ENCODE results near the gene SHC2.

DNA sequence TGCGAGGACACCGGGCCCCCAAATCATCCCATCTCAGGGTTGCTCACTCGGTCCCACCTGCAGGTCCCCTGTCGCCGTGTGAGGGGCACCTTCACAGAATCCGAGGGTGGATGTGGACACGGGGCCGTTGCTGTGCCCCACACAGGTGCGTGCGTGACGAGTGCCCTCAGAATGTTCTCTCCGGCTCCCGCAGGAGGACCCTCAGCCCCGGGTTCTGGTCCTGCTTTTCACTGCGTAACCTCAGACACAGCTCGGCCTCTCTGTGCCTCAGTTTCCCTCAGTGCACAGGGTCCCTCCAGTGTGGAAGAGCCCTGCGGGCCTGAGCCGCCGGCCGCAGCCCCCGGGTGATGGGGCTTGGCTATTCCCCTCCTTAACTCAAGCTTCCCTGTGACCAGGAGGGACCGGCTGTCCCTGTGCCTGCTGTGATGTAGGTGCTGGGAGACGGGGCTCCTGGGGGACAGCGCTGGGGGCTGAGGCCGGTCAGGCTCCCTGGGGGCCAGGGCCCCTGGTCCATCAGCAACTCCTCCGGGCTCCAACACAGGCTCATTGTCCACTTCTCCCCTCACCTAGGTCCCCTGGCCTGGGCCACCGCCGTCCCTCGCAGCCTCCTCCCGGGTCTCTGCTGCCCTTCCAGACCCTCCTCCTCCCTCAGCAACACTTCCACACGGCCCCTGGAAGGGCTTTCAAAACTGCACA, 4.8 kb downstream of the SHC2 start:
- TF ChIP-seq, protein P1, sequence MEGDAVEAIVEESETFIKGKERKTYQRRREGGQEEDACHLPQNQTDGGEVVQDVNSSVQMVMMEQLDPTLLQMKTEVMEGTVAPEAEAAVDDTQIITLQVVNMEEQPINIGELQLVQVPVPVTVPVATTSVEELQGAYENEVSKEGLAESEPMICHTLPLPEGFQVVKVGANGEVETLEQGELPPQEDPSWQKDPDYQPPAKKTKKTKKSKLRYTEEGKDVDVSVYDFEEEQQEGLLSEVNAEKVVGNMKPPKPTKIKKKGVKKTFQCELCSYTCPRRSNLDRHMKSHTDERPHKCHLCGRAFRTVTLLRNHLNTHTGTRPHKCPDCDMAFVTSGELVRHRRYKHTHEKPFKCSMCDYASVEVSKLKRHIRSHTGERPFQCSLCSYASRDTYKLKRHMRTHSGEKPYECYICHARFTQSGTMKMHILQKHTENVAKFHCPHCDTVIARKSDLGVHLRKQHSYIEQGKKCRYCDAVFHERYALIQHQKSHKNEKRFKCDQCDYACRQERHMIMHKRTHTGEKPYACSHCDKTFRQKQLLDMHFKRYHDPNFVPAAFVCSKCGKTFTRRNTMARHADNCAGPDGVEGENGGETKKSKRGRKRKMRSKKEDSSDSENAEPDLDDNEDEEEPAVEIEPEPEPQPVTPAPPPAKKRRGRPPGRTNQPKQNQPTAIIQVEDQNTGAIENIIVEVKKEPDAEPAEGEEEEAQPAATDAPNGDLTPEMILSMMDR (conservative IDR thresholded peaks at IDR 0.05; ENCODE audit: low read length), result no peak
- TF ChIP-seq EZH2phosphoT487 (IDR thresholded peaks at IDR 0.05; ENCODE audit: borderline replicate concordance), result no peak

Data from Loucy (cell line).